Mucosa of descending colon (tissue), 3 donors: ENCODE measurements around the gene SLC2A13. TPM values are rescaled to one million over a fixed set of nuclear protein-coding genes. Genes with fewer than 3 reads are reported as not detected.

Source experiments
- ATAC-seq: fragments of 200-7000 bp; cut with Tn5 transposase; one replicate; pipeline ENCODE4 v1.9.1; 2020; ENCODE audit warnings: mild to moderate bottlenecking, moderate library complexity
- DNase-seq, 3 donors: peaks; one replicate each; pipeline ENCODE4 v3.0.0-alpha.2; 2020
- H3K36me3 ChIP-seq: fragments of 200-600 bp; one replicate; pipeline ENCODE4 v1.8.0; 2021; ENCODE audit warnings: low read depth, mild to moderate bottlenecking
- H3K4me1 ChIP-seq: fragments of 200-600 bp; one replicate; pipeline ENCODE4 v1.8.0; 2021; ENCODE audit warnings: low read depth, mild to moderate bottlenecking
- H3K4me3 ChIP-seq: fragments of 200-600 bp; one replicate; pipeline ENCODE4 v1.8.0; 2021; ENCODE audit warnings: mild to moderate bottlenecking
- H3K9me3 ChIP-seq: fragments of 200-600 bp; one replicate; pipeline ENCODE4 v1.8.0; 2021; ENCODE audit warnings: mild to moderate bottlenecking
- intact Hi-C, 2 donors: fragments of 100-400 bp; cut with DNase I in 1 of 2; cut with micrococcal nuclease in 1 of 2; formaldehyde crosslinking; loops; one replicate each; pipeline versions ENCODE4 v1.11.0 to v1.11.1; 2022; cut with DNase I, micrococcal nuclease
- total RNA-seq, 3 donors: library from RNA; stranded (reverse); fragmentation: NEBNext Ultra II Directional in 2 of 3; extraction: Animal tissue kit (Norgen Biotek cat#: 25700) in 2 of 3; gene quantifications; one replicate each; pipeline versions ENCODE4 v1.2.1 to v1.2.4, GENCODE V29; 2021 to 2023
- TF ChIP-seq, protein P1 (sequence below): fragments of 200-600 bp; IDR thresholded peaks from one replicate; pipeline ENCODE4 v1.8.0; 2022; ENCODE audit warnings: antibody characterized with exemption, mild to moderate bottlenecking
- donor health status: DM: no; HTN: no; CAD: no; lungs with moderate emphysema.
- donor health status: DM: no; HTN: no; CAD: no.
- donor health status: DM: no; HTN: yes; CAD: no.

The SLC2A13 gene
- total RNA-seq, 3 donors from 2014 or later = 25.0 to 41.8 (median 34.1) TPM

DNA sequence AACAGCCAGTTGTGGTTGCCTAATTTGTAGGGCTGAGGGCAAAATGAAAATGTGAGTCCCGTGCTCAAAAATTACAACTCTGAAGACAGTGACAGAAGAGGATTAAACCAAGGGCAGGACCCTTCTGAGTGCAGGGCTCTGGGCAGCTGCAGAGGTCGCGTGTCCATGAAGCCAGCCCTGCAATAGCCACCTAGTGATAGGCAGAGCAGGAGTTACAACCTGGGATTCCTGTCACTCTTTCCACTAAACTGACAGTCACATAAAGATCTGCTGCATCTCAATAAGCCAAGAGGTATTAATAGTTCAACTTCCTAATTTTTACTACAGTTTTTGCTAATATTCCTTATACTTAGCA lies 94.1 kb downstream of the SLC2A13 start:
- Histone ChIP-seq H3K4me1 (peaks cover 26% of the 10 kb centered on the region), H3K36me3 (no peaks in the 10 kb centered on the region), H3K9me3 (no peaks in the 10 kb centered on the region), H3K4me3 (no peak overlapping the region)
- intact Hi-C loops = loop anchor here (5.0 kb wide), 1 partner anchor 96 kb away; the partner anchor contains the start of gene SLC2A13 (in 2 of the 2)
- TF ChIP-seq, protein P1, sequence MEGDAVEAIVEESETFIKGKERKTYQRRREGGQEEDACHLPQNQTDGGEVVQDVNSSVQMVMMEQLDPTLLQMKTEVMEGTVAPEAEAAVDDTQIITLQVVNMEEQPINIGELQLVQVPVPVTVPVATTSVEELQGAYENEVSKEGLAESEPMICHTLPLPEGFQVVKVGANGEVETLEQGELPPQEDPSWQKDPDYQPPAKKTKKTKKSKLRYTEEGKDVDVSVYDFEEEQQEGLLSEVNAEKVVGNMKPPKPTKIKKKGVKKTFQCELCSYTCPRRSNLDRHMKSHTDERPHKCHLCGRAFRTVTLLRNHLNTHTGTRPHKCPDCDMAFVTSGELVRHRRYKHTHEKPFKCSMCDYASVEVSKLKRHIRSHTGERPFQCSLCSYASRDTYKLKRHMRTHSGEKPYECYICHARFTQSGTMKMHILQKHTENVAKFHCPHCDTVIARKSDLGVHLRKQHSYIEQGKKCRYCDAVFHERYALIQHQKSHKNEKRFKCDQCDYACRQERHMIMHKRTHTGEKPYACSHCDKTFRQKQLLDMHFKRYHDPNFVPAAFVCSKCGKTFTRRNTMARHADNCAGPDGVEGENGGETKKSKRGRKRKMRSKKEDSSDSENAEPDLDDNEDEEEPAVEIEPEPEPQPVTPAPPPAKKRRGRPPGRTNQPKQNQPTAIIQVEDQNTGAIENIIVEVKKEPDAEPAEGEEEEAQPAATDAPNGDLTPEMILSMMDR = no peak
- no peak for DNase-seq
- ATAC-seq = no peak

DNA sequence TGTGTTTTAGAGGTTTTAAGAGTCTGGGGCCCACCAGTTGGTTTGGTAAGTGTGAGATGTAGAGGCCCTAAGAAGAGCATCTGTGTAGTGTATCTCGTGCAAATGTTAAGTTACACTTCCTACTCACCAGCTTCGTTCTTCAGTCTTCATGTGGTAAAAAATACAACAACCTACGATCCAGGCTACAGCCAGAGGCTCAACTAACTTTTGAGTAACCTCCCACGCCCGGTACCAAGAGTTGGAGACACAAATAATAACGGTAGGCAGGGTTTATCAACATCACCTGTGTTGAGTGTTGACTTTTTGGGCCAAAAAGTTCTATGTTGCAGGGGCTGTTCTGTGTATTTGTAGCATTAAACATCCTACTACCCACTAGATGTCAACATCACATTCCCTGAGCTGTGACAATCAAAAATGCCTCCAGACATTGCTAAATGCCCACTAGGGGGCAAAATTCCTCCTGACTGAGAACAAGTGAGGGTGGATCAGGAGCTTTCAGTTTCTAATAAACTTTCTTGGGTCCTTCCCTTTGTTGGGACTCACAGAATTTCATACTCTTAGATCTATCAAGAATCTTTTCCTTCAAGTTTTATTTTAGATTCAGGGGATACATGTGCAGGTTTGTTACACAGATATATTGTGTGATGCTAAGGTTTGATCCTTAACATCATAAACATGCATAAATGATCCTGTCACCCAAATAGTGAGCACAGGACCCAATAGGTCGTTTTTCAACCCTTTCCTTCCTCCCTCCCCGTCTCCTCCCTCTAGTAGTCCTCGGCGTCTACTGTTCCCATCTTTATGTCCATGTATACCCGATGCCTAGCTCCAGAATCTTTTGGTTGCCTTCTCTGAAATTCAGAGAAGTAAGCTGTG lies 94.7 kb downstream of the SLC2A13 start:
- no peak overlapping the region for H3K4me3 ChIP-seq
- intact Hi-C loops = loop anchor here (5.0 kb wide), 1 partner anchor 96 kb away; the partner anchor contains the start of gene SLC2A13 (in 2 of the 2)
- H3K9me3 ChIP-seq = no peaks in the 10 kb centered on the region
- TF ChIP-seq, protein P1 = no peak
- H3K4me1 ChIP-seq = peaks cover 19% of the 10 kb centered on the region
- ATAC-seq = peak; percentile 73
- peak in 1 of 3 donors; percentile 86 for DNase-seq
- H3K36me3 ChIP-seq = no peaks in the 10 kb centered on the region

GRCh38 chr12:40002178-40003169 lies 103.4 kb downstream of the SLC2A13 start:
- peak; percentile 98 for ATAC-seq
- TF ChIP-seq, protein P1 = no peak
- Histone ChIP-seq H3K4me3 (no peak overlapping the region), H3K36me3 (no peaks in the 10 kb centered on the region), H3K4me1 (no peaks in the 10 kb centered on the region), H3K9me3 (peaks cover 22% of the 10 kb centered on the region)
- intact Hi-C loops = no loop called here
- DNase-seq = peak in 1 of 3 donors; percentile 52

- intact Hi-C loops = no loop called here
- DNase-seq = no peak
- no peaks in the 10 kb centered on the region for H3K36me3 ChIP-seq
- TF ChIP-seq, protein P1 = no peak
- H3K4me3 ChIP-seq = no peak overlapping the region
- peaks cover 22% of the 10 kb centered on the region for H3K9me3 ChIP-seq
- ATAC-seq = no peak
- no peaks in the 10 kb centered on the region for H3K4me1 ChIP-seq
These were observed 104.5 kb downstream of the SLC2A13 start for GRCh38 chr12:40001406-40001805.

GRCh38 chr12:40000884-40001283 lies 105.0 kb downstream of the SLC2A13 start:
- TF ChIP-seq, protein P1 = no peak
- no peak for ATAC-seq
- Histone ChIP-seq H3K4me1 (no peaks in the 10 kb centered on the region), H3K9me3 (peaks cover 22% of the 10 kb centered on the region), H3K4me3 (no peak overlapping the region), H3K36me3 (no peaks in the 10 kb centered on the region)
- intact Hi-C loops = no loop called here
- no peak for DNase-seq
